Lower lobe of right lung (tissue), 2 donors: ENCODE results near the gene MED25. TPM values are rescaled to one million over a fixed set of nuclear protein-coding genes. Genes with fewer than 3 reads are reported as not detected.

Experiments used
- ATAC-seq, 2 donors: fragments of 200-7000 bp; cut with Tn5 transposase; one replicate each; pipeline ENCODE4 v1.9.1; 2020 to 2022; ENCODE audit warnings: mild to moderate bottlenecking in 2 of 2, moderate library complexity in 2 of 2
- DNase-seq: peaks from one replicate; pipeline ENCODE4 v3.0.0-alpha.2; 2020
- H3K27ac ChIP-seq: fragments of 200-600 bp; one replicate; pipeline ENCODE4 v1.8.0; 2022
- H3K27me3 ChIP-seq: fragments of 200-600 bp; one replicate; pipeline ENCODE4 v1.8.0; 2022; ENCODE audit warnings: low read depth
- H3K36me3 ChIP-seq: fragments of 200-600 bp; one replicate; pipeline ENCODE4 v1.8.0; 2022; ENCODE audit warnings: mild to moderate bottlenecking
- H3K4me1 ChIP-seq: fragments of 200-600 bp; one replicate; pipeline ENCODE4 v1.8.0; 2022
- H3K4me3 ChIP-seq: fragments of 200-600 bp; one replicate; pipeline ENCODE4 v1.8.0; 2022; ENCODE audit warnings: mild to moderate bottlenecking
- H3K9me3 ChIP-seq: fragments of 200-600 bp; one replicate; pipeline ENCODE4 v1.8.0; 2022
- CTCF ChIP-seq: fragments of 200-600 bp; IDR thresholded peaks from one replicate; pipeline ENCODE4 v1.8.0; 2022; ENCODE audit warnings: antibody characterized with exemption, mild to moderate bottlenecking
- intact Hi-C: fragments of 100-400 bp; cut with DNase I; formaldehyde crosslinking; loops from one replicate; pipeline ENCODE4 v1.11.0; 2022
- total RNA-seq: library from RNA; stranded (reverse); fragmentation: NEBNext Ultra II Directional; extraction: Animal tissue kit (Norgen Biotek cat#: 25700); gene quantifications from one replicate; pipeline ENCODE4 v1.2.1, GENCODE V29; 2021
- donor health status: DM: no; HTN: yes; CAD: no; lungs with severe emphysema.

MED25 gene
- total RNA-seq, 1 donor from 2014 or later: 65.8 TPM

DNA sequence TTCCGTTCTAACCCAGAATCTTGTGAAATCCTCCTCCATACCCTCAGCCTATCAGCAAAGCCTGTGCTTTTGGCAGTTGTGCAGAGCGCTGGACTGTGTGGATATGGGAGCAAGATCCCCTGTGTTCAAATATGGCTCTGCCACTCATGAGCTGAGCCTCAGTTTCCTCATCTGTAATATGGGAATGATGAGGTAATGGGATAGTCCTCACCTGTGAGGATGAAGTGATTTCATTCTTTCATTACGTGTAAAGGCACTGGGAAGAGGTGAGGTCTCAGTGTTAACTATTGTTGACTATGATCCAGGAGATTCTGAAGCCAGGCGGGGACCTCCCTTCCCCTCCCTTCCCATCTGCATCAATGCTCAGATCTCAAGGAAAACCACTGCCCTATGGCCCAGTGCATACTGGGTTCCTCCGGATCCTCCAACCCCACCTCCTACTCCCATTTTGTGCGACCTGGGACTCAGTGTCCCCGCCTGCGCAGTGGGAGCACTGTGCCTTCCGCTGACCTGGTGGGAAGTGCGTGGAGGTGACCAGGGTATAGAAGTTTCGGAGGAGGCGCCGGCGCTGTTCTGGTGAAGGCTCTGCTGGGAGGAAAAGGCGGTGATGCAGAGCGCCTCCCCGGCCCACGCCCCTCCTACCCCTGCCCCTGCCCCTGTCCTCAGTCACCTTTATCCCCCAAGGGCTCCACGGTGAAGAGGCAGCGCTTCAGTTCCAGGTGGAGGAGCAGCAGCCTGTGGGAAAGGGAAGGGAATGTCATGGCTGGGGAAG lies 10.0 kb upstream of the MED25 start:
- ATAC-seq: no peak
- no peaks in the 10 kb centered on the region for H3K9me3 ChIP-seq
- DNase-seq: no peak
- H3K4me1 ChIP-seq: peaks cover 23% of the 10 kb centered on the region
- no peak for TF ChIP-seq CTCF
- peak overlapping the region; percentile 91 for H3K4me3 ChIP-seq
- intact Hi-C loops: no loop called here
- peak overlapping the region; percentile 84 for H3K27ac ChIP-seq
- peaks cover 31% of the 10 kb centered on the region for H3K36me3 ChIP-seq
- H3K27me3 ChIP-seq: no peaks in the 10 kb centered on the region

GRCh38 chr19:49808711-49809159 lies 9.4 kb upstream of the MED25 start:
- H3K27me3 ChIP-seq: no peaks in the 10 kb centered on the region
- ATAC-seq: peak; percentile 84 to 88
- peak overlapping the region; percentile 84 for H3K27ac ChIP-seq
- H3K4me3 ChIP-seq: peak overlapping the region; percentile 91
- H3K4me1 ChIP-seq: peaks cover 23% of the 10 kb centered on the region
- intact Hi-C loops: no loop called here
- no peaks in the 10 kb centered on the region for H3K9me3 ChIP-seq
- no peak for TF ChIP-seq CTCF
- peaks cover 24% of the 10 kb centered on the region for H3K36me3 ChIP-seq
- DNase-seq: peak; percentile 94

GRCh38 chr19:49809160-49809940 lies 8.7 kb upstream of the MED25 start:
- Histone ChIP-seq H3K36me3 (peaks cover 18% of the 10 kb centered on the region), H3K27me3 (no peaks in the 10 kb centered on the region), H3K4me3 (peak overlapping the region; percentile 91), H3K4me1 (peaks cover 23% of the 10 kb centered on the region), H3K9me3 (no peaks in the 10 kb centered on the region), H3K27ac (peak overlapping the region; percentile 84)
- ATAC-seq: peak; percentile 48 to 55
- TF ChIP-seq CTCF: peak; percentile 33
- peak; percentile 76 for DNase-seq
- intact Hi-C loops: no loop called here

DNA sequence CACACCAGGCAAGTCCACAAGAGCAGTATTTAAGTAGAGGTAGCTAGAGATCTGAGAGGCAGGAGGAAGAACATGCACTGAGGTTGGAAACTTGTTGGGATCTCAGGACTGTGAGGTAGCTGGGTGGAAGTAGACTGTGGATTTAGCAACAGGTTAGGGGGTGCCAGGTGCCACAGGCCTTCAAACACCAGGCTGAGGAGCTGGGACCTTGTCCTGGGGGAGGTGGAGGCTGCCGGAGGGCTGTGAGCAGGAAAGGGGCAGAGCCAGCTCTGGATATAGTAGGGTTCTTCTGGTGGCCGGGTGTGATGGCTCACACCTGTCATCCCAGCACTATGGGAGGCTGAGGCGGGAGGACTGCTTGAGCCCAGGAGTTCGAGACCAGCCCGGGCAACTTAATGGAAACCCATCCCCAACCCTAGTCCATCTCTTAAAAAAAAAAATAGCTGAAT lies 8.1 kb upstream of the MED25 start:
- peak overlapping the region; percentile 84 for H3K27ac ChIP-seq
- no peak for TF ChIP-seq CTCF
- H3K4me3 ChIP-seq: peak overlapping the region; percentile 91
- no peaks in the 10 kb centered on the region for H3K27me3 ChIP-seq
- DNase-seq (no peak), ATAC-seq (no peak)
- H3K36me3 ChIP-seq: peaks cover 12% of the 10 kb centered on the region
- intact Hi-C loops: no loop called here
- H3K4me1 ChIP-seq: peaks cover 23% of the 10 kb centered on the region
- H3K9me3 ChIP-seq: no peaks in the 10 kb centered on the region

DNA sequence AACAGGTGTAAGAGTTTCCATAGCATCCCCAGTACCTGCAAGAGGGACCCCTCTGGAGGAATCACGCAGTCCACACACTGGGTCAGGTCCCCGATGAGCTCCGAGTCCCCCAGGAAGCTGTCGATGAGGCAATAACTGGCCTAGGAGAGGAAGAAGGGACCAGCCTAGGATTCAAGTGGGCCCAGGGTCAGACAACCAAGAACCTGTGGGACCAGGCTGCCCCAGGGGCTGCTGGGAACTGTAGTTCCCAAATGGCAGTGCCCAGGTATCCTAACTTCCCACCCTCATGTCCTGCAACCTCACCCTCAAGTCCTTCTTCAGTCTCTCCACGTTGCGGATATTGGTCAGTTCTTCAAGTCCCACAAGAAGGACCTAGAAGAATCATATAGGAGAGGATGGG lies 6.8 kb upstream of the MED25 start:
- Histone ChIP-seq H3K4me3 (no peak overlapping the region), H3K4me1 (peaks cover 23% of the 10 kb centered on the region), H3K36me3 (no peaks in the 10 kb centered on the region), H3K27ac (no peak overlapping the region), H3K9me3 (no peaks in the 10 kb centered on the region), H3K27me3 (no peaks in the 10 kb centered on the region)
- DNase-seq (no peak), ATAC-seq (no peak)
- intact Hi-C loops: no loop called here
- TF ChIP-seq CTCF: no peak
